ENCODE results near the gene BRCC3. TPM values are rescaled to one million over a fixed set of nuclear protein-coding genes. Genes with fewer than 3 reads are reported as not detected.

The BRCC3 gene
- total RNA-seq, 6 donors from 2014 or later: 11.6 to 21.0 (median 16.1) TPM

- TF ChIP-seq EP300 (IDR thresholded peaks at IDR 0.05) (no peak), POLR2A (IDR thresholded peaks at IDR 0.05) (no peak), POLR2AphosphoS5 (IDR thresholded peaks at IDR 0.05) (no peak)
- TF ChIP-seq, protein P1, sequence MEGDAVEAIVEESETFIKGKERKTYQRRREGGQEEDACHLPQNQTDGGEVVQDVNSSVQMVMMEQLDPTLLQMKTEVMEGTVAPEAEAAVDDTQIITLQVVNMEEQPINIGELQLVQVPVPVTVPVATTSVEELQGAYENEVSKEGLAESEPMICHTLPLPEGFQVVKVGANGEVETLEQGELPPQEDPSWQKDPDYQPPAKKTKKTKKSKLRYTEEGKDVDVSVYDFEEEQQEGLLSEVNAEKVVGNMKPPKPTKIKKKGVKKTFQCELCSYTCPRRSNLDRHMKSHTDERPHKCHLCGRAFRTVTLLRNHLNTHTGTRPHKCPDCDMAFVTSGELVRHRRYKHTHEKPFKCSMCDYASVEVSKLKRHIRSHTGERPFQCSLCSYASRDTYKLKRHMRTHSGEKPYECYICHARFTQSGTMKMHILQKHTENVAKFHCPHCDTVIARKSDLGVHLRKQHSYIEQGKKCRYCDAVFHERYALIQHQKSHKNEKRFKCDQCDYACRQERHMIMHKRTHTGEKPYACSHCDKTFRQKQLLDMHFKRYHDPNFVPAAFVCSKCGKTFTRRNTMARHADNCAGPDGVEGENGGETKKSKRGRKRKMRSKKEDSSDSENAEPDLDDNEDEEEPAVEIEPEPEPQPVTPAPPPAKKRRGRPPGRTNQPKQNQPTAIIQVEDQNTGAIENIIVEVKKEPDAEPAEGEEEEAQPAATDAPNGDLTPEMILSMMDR (IDR thresholded peaks at IDR 0.05): no peak
- DNase-seq (no peak), ATAC-seq (ENCODE audit: low FRiP score in 2 of 2) (no peak)
- Histone ChIP-seq H3K27ac (no peak overlapping the region), H3K9me3 (no peaks in the 10 kb centered on the region), H3K4me1 (peaks cover 0 to 9% (median 5%) of the 10 kb centered on the region in 4 donors), H3K27me3 (no peaks in the 10 kb centered on the region), H3K4me3 (peak overlapping the region in 1 of 4 donors; percentile 60), H3K36me3 (no peaks in the 10 kb centered on the region)
- WGBS, 2 donors: 74 to 100% methylated on average over 1 of the region's 1 CpG
These were observed 1.9 kb upstream of the BRCC3 start for GRCh38 chrX:155069414-155069813.

DNA sequence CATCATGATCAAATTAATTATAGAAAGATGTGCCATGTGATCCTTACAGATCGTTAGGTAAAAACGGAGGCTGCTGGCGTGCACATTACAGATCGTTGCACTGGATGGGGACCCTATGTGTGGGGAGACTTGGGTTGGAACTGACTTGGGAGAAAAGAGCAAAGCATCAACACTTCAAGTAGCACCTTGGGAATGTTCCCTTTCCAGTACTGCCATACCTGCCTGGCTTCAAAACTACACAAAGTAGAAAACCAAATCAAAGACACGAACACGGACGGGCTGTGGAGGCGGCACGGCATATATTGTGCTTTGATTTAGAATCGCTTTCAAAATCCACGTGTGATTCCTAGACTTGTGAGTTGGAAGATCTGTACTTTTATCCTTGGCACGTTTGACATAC, 1.3 kb upstream of the BRCC3 start:
- H3K36me3 ChIP-seq: no peaks in the 10 kb centered on the region
- TF ChIP-seq POLR2A (IDR thresholded peaks at IDR 0.05) (no peak), POLR2AphosphoS5 (IDR thresholded peaks at IDR 0.05) (no peak), EP300 (IDR thresholded peaks at IDR 0.05) (no peak)
- TF ChIP-seq, protein P1 (IDR thresholded peaks at IDR 0.05): no peak
- peaks cover 0 to 9% (median 5%) of the 10 kb centered on the region in 4 donors for H3K4me1 ChIP-seq
- no peaks in the 10 kb centered on the region for H3K9me3 ChIP-seq
- DNase-seq (no peak), ATAC-seq (ENCODE audit: low FRiP score in 2 of 2) (no peak)
- 6 to 40% methylated on average over 12 of the region's 12 CpGs for WGBS, 2 donors
- peak overlapping the region in 3 of 4 donors; percentile 60 to 67 (median 60) for H3K4me3 ChIP-seq
- peak overlapping the region in 1 of 4 donors; percentile 91 for H3K27ac ChIP-seq
- no peaks in the 10 kb centered on the region for H3K27me3 ChIP-seq

DNA sequence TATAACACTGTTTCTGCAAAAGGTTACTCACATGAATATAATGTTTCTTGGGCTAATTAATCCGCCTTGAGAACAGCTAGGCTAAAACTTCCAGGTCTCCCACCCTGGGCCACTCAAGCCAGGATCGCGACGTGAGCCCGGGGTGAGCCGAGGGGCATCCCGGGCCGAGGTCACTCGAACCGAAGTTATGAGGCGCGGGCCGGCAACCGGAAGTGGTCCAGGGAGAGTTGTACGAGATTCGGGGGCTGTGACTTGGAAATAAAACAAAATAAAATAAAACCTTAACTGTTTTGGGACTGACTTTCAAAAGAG, 689 bp upstream of the BRCC3 start:
- ATAC-seq (ENCODE audit: low FRiP score in 2 of 2) (peak in 1 of 2 donors; percentile 38), DNase-seq (no peak)
- 41% methylated on average over 16 of the region's 16 CpGs; no CpG with 5 or more reads in 1 of the 2 donors for WGBS, 2 donors
- Histone ChIP-seq H3K4me1 (peaks cover 0 to 9% (median 5%) of the 10 kb centered on the region in 4 donors), H3K36me3 (no peaks in the 10 kb centered on the region), H3K4me3 (peak overlapping the region in 3 of 4 donors; percentile 60 to 67 (median 60)), H3K9me3 (no peaks in the 10 kb centered on the region), H3K27ac (peak overlapping the region; percentile 86 to 91 (median 88)), H3K27me3 (no peaks in the 10 kb centered on the region)
- no peak for TF ChIP-seq POLR2AphosphoS5 (IDR thresholded peaks at IDR 0.05)
- no peak for TF ChIP-seq EP300 (IDR thresholded peaks at IDR 0.05)
- TF ChIP-seq POLR2A (IDR thresholded peaks at IDR 0.05): no peak
- TF ChIP-seq, protein P1 (IDR thresholded peaks at IDR 0.05): no peak

- 6 to 41% methylated on average over 2 to 25 of the region's 25 CpGs for WGBS, 2 donors
- Histone ChIP-seq H3K4me3 (peak overlapping the region; percentile 42 to 71 (median 64)), H3K4me1 (peaks cover 0 to 9% (median 5%) of the 10 kb centered on the region in 4 donors), H3K27ac (peak overlapping the region; percentile 83 to 91 (median 86)), H3K27me3 (no peaks in the 10 kb centered on the region), H3K36me3 (no peaks in the 10 kb centered on the region), H3K9me3 (no peaks in the 10 kb centered on the region)
- DNase-seq (peak in 1 of 2 donors; percentile 24), ATAC-seq (ENCODE audit: low FRiP score in 2 of 2) (no peak)
- TF ChIP-seq, protein P1 (IDR thresholded peaks at IDR 0.05): no peak
- TF ChIP-seq POLR2AphosphoS5 (IDR thresholded peaks at IDR 0.05) (no peak), EP300 (IDR thresholded peaks at IDR 0.05) (no peak), POLR2A (IDR thresholded peaks at IDR 0.05) (no peak)
These were observed 479 bp downstream of the BRCC3 start for GRCh38 chrX:155071694-155072280.
